Suppressor macrophage (primary cell): ENCODE data around the gene INTU.

Experiments used
- DNase-seq, 4 experiments: peaks; one replicate each; pipeline ENCODE4 v3.0.0-alpha.2; 2020 to 2022

INTU gene

DNA sequence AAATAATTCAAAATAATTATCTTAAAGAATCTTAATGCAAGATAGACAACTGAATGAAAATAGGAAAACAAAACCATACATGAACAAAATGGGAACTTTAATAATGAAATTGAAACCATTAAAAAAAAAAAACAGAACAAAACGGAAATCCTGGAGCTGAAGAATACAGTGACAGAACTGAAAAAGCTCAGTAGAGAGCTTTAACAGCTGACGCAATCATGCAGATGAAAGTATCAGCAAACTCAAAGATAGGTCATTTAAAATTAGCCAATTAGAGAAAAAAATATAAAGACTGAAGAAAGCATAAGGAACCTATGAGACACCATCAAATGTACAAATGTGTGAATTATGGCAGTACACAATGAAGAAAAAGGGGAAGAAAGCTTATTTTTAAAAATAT is 116.2 kb downstream of the INTU start:
- DNase-seq: no peak

DNA sequence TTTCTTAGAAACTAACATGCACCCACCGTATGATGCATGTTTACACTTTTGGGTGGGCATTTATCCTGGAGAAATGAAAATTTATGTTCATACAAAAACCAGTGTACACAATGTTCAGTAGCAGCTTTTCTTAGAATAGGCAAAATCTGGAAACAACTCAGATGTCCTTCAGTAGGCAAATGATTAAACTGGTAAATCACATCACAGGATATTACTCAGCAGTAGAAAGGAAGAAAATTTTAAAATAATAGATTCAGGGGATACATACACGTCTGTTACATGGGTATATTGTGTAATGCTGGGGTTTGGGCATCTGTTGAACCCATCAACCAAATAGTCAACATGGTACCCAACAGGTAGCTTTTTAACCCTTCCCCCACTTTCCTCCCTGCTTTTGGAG is 124.1 kb downstream of the INTU start:
- no peak for DNase-seq

DNA sequence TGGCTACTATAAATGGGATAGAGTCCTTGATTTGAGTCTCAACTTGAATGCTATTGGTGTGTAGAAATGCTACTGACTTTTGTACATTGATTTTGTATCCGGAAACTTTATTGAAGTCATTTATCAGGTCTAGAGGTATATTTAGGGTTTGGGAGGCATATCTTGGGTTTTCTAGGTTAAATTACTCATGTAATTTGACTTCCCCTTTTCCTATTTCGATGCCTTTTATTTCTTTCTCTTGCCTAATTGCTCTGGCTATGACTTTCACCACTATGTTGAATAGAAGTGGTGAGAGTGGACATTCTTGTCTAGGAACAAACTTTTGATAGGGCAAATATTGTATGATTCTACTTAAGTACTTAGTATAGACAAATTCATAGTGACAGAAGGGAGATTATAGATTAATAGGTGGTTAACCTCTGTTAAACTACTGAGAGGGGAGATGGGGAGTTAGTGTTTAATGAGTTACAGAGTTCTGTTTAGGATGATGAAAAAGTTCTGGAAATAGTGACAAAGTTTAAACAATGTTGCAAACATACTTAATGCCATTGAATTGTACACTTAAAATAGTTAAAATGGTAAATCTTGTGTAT is 126.6 kb downstream of the INTU start:
- peak in 1 of 4 experiments; percentile 3 for DNase-seq

DNA sequence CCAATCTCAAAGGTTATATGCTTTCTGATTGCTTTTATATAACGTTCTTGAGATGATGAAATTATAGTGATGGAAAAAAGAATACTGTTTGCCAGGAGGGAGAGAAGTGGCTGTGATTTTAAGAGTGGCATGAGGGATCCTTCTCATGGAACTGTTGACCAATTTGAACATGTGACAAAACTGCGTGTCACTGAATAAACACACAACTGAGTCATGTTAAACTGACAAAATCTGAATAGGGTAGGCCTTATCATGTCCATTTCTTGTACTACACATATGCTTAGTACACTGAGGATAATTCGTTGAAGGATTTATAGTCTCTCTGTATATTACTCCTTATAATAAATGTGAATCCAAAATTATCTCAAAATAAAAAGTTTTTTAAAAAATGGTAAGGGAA is 127.1 kb downstream of the INTU start:
- DNase-seq: no peak

DNA sequence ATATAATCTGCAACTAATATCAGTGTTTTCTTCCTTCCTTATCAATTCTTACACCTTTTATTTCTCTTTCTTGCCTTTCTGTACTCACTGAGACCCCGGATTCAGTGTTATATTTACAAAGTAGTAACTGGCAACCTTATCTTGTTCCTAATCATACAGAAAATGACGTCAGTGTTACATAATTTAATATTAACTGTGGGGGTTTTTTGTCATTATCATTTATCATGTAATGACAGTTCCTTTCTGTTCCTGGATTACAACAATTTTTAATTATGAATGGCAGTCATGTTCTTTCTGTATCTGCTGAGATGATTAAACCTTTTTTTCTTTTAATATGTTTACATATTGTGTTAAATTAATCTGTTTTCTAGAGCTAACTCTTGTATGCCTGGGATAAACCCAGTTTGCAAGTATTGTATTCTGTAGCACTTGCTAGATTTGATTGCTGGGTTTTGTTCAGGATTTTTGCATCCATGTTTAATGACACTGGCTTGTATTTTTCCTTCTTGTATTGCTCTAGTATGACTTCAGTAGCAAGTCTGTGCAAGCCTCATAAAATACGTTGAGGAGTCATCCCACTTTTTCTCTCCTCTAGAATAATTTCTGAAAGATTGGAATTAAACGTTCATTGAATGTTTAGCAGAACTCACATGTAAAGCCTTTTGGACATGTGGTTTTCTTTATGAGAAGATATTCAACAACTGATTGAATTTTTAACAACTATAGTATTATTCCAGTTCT is 138.9 kb downstream of the INTU start:
- no peak for DNase-seq

DNA sequence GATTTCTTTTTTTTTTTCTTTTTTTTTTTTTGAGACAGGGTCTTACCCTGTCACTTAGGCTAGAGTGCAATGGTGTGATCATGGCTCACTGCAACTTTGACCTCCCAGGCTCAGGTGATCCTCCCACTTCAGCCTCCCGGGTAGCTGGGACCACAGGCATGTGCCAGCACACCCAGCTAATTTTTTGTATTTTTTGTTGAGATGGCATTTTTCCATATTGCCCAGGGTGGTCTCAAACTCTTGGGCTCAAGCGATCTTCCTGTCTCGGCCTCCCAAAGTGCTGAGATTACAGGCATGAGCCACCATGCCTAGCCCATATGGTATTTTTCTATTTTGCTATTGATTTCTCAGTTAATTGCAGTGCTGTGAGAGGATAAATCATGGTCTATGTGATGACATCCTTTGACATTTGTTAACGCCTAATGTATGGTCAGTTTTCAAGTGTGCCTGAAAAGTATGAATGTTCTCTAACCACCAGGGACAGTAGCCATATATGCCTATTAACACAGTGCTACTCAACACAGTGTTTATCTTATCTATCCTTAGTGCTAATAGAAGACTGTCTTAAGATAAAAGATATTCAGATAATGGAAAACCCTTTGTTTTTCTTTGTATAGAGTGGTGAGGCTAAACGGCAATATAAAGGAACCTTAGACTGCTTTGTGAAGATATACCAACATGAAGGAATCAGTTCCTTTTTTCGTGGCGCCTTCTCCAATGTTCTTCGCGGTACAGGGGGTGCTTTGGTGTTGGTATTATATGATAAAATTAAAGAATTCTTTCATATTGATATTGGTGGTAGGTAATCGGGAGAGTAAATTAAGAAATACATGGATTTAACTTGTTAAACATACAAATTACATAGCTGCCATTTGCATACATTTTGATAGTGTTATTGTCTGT is 140.3 kb downstream of the INTU start:
- no peak for DNase-seq

DNA sequence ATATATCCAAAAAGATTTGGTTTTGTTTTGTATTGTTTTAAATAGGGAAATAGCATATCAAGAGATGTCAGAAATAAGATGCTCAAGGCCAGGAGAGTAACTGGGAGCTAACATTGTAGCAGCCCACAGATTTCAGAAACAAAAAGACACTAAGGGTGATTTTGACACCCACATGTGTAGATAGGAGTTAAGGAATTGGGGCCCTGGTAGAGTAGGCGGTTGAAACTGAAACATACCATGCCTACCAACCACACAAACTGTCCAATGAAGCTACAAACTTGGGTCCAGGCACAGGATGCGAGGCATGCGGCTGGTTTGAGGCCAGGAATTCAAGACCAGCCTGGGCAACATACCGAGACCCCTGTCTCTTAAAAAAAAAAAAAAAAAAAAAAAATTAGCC is 143.1 kb downstream of the INTU start:
- DNase-seq: no peak
